GM12874 (cell line): ENCODE data around the gene TMEM163.

ENCODE experiments used
- TF ChIP-seq, protein P1 (sequence below): IDR thresholded peaks from 2 replicates; pipeline ENCODE4 v1.5.1; 2011; ENCODE audit warnings: low read depth, mild to moderate bottlenecking, control low read depth, low read length, moderate library complexity; ENCODE audit not compliant: insufficient read depth

The TMEM163 gene

GRCh38 chr2:134758633-134759032 lies 39.8 kb upstream of the TMEM163 start:
- TF ChIP-seq, protein P1, sequence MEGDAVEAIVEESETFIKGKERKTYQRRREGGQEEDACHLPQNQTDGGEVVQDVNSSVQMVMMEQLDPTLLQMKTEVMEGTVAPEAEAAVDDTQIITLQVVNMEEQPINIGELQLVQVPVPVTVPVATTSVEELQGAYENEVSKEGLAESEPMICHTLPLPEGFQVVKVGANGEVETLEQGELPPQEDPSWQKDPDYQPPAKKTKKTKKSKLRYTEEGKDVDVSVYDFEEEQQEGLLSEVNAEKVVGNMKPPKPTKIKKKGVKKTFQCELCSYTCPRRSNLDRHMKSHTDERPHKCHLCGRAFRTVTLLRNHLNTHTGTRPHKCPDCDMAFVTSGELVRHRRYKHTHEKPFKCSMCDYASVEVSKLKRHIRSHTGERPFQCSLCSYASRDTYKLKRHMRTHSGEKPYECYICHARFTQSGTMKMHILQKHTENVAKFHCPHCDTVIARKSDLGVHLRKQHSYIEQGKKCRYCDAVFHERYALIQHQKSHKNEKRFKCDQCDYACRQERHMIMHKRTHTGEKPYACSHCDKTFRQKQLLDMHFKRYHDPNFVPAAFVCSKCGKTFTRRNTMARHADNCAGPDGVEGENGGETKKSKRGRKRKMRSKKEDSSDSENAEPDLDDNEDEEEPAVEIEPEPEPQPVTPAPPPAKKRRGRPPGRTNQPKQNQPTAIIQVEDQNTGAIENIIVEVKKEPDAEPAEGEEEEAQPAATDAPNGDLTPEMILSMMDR, result no peak

GRCh38 chr2:134745546-134745945 lies 26.7 kb upstream of the TMEM163 start:
- TF ChIP-seq, protein P1, result no peak

DNA sequence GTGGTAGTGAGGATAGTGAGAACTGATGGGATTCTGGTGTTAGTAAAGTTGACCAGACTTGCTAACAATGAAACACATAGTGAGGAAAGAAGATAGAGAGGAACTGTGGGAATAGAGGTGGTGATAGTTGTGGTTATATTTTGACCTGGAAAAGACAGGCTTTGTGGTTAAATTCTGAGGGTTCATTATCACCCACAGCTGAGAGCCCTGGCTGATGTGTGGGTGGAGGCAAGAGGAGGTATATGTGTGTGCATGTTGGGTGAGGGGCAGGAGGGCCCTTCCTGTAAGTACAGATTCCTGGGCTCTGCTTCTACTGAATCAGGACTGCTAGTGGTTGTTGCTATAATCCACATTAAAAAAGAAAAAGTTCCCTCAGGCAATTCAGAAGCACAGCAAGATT lies 26.2 kb upstream of the TMEM163 start:
- TF ChIP-seq, protein P1, result no peak

GRCh38 chr2:134739879-134740301 lies 21.1 kb upstream of the TMEM163 start:
- TF ChIP-seq, protein P1, result no peak

DNA sequence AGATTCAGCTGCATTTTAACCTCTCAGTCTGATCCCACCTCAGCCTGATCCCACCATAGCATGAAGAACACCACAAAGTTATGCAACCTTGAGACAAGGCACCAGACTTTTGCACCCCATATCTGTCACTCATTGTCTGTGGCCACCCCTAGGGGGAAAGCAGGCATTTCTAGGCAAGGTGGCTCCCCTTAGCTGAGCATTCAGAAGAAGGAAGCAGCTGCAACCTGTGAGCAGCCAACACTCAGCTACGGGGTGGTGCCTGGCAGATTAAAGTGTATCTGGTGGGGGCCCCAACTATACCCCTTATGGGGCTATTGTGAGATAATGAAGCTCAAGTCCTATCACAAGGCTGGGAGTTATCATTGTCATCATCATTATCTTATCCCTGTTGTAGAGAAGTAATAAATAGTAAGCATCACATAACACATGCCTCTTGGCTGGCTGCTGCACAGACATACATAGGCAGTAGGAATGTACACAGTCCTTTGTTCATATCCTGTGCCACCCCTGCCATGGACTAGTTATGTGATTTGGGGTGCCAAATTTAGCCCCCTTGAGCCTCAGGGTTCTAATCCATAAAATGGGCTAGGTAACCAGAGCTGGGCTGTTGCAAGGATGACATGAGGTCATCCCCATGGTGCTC lies 20.6 kb upstream of the TMEM163 start:
- TF ChIP-seq, protein P1, result 0 out of 2 replicates have a peak, but pooled peaks have one; percentile 2

GRCh38 chr2:134738141-134738870 lies 19.5 kb upstream of the TMEM163 start:
- TF ChIP-seq, protein P1, result no peak

GRCh38 chr2:134737671-134738070 lies 18.9 kb upstream of the TMEM163 start:
- TF ChIP-seq, protein P1, result no peak
